Stimulated activated CD4-positive, alpha-beta T cell treated with anti-CD3 and anti-CD28 coated beads, TNF-alpha, amount 100 ng/mL, for 1 hour (primary cell): ENCODE data around the gene TMEM151A.
A peak's percentile ranks its signal among the peaks of the same experiment; 100 is the strongest.

Experiments used
- DNase-seq, 3 donors: peaks; one replicate each; pipeline ENCODE4 v3.0.0-alpha.2; 2020; ENCODE audit warnings: low read depth in 3 of 3, low spot score in 1 of 3

The TMEM151A gene

GRCh38 chr11:66335531-66336233 lies 44.0 kb downstream of the TMEM151A start:
- no peak for DNase-seq

GRCh38 chr11:66336234-66337102 lies 44.8 kb downstream of the TMEM151A start, which contains the start of gene RIN1:
RIN1 (minus strand) TSS chr11:66336434; CDS start chr11:66336402, 32 bp downstream.
- DNase-seq: no peak

GRCh38 chr11:66337103-66337899 lies 45.6 kb downstream of the TMEM151A start:
- DNase-seq: no peak

GRCh38 chr11:66338276-66339161 lies 46.8 kb downstream of the TMEM151A start:
- no peak for DNase-seq

GRCh38 chr11:66339162-66339675 lies 47.5 kb downstream of the TMEM151A start:
- no peak for DNase-seq

GRCh38 chr11:66339686-66340483 lies 48.2 kb downstream of the TMEM151A start:
- no peak for DNase-seq

GRCh38 chr11:66340596-66341501 lies 49.2 kb downstream of the TMEM151A start:
- no peak for DNase-seq

- no peak for DNase-seq
Measured at GRCh38 chr11:66341502-66342126, 49.9 kb downstream of the TMEM151A start.

GRCh38 chr11:66343176-66343575 lies 51.5 kb downstream of the TMEM151A start:
- no peak for DNase-seq

GRCh38 chr11:66344550-66345315 lies 53.0 kb downstream of the TMEM151A start, which contains the start of gene BRMS1:
BRMS1 (minus strand) TSS chr11:66345104; CDS start chr11:66342234, 2,870 bp downstream.
- DNase-seq: peak; percentile 79 to 89 (median 87)

- DNase-seq: no peak
Measured at GRCh38 chr11:66345316-66345649, 53.6 kb downstream of the TMEM151A start.
